ENCODE data around the gene OTOR.
A peak's percentile ranks its signal among the peaks of the same experiment; 100 is the strongest.

Gene OTOR

DNA sequence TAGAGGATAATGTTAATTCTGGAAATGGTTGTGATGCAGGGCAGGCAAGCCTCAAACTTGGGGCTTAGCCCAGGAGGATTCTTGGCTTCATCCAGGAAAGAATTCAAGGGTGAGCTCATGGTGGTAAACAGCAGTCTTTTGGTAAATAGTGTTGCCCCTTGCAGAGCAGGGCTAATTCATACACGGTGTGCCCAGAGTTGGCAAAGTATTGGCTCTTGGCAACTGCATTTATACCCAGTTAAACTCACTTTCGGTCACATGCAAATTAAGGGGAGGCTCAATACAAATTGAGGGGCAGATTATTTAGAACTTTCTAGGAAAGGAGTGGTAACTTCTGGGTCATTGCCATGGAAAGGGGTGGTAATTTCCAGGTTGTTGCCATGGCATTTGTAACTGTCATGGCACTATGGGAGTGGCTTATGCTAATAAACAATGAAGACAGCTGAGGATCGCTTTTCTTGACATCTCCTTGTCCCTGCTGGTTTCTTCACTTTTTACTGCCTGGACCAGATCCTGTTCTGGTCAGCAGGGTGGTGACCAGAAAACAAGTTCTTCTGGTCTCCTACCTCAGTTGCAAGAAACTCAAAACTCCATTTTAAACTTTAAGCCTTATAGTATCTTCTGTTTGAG lies 3.9 kb upstream of the OTOR start:
- TF ChIP-seq POLR2AphosphoS5 (IDR thresholded peaks at IDR 0.05; ENCODE audit: low read depth, low read length) (no peak), POU2F2 (IDR thresholded peaks at IDR 0.05; ENCODE audit: low read depth, low read length) (no peak), PAX5 (IDR thresholded peaks at IDR 0.05; ENCODE audit: insufficient read depth, low read length, severe bottlenecking) (no peak), TAF1 (IDR thresholded peaks at IDR 0.05; ENCODE audit: low read depth, low read length) (no peak), SPI1 (IDR thresholded peaks at IDR 0.05; ENCODE audit: low read depth, low read length) (no peak), POLR2A (IDR thresholded peaks at IDR 0.05; ENCODE audit: low read depth, low read length) (no peak)
- FAIRE-seq (no peak), DNase-seq (ENCODE audit: insufficient read length, low spot score) (no peak)

GRCh38 chr20:16745204-16745603 lies 3.0 kb upstream of the OTOR start:
- TF ChIP-seq POLR2AphosphoS5 (IDR thresholded peaks at IDR 0.05; ENCODE audit: low read depth, low read length): no peak
- no peak for TF ChIP-seq POLR2A (IDR thresholded peaks at IDR 0.05; ENCODE audit: low read depth, low read length)
- TF ChIP-seq TAF1 (IDR thresholded peaks at IDR 0.05; ENCODE audit: low read depth, low read length): no peak
- no peak for TF ChIP-seq SPI1 (IDR thresholded peaks at IDR 0.05; ENCODE audit: low read depth, low read length)
- no peak for TF ChIP-seq PAX5 (IDR thresholded peaks at IDR 0.05; ENCODE audit: insufficient read depth, low read length, severe bottlenecking)
- TF ChIP-seq POU2F2 (IDR thresholded peaks at IDR 0.05; ENCODE audit: low read depth, low read length): no peak
- FAIRE-seq: no peak
- DNase-seq (ENCODE audit: insufficient read length, low spot score): no peak

DNA sequence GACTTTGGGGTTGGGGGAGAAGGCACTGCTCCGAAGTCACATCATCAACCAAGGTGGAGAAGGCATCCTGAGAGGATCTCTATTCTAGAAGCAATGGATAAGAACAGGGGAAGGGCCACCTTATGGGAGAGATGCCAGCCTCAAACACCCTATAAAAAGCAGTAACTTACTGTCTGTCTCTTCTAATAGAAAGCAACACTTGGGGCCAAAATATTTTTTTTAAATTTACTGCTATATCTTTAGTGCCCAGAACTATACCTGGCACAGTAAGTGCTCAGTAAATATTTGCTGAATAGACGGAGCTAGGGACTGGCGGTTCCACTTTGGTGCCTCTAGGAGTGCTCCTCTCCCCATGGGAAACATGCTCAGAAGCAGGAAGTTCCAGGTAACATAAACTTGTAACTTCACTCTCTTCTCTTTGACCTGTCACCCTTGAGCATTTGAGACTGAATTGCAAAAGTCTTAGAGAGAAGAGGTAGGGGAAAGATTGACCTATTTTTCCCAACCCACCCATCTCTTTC lies 807 bp upstream of the OTOR start:
- FAIRE-seq (no peak), DNase-seq (ENCODE audit: insufficient read length, low spot score) (no peak)
- TF ChIP-seq POLR2A (IDR thresholded peaks at IDR 0.05; ENCODE audit: low read depth, low read length): no peak
- TF ChIP-seq SPI1 (IDR thresholded peaks at IDR 0.05; ENCODE audit: low read depth, low read length): no peak
- no peak for TF ChIP-seq TAF1 (IDR thresholded peaks at IDR 0.05; ENCODE audit: low read depth, low read length)
- TF ChIP-seq POLR2AphosphoS5 (IDR thresholded peaks at IDR 0.05; ENCODE audit: low read depth, low read length): no peak
- no peak for TF ChIP-seq PAX5 (IDR thresholded peaks at IDR 0.05; ENCODE audit: insufficient read depth, low read length, severe bottlenecking)
- no peak for TF ChIP-seq POU2F2 (IDR thresholded peaks at IDR 0.05; ENCODE audit: low read depth, low read length)

DNA sequence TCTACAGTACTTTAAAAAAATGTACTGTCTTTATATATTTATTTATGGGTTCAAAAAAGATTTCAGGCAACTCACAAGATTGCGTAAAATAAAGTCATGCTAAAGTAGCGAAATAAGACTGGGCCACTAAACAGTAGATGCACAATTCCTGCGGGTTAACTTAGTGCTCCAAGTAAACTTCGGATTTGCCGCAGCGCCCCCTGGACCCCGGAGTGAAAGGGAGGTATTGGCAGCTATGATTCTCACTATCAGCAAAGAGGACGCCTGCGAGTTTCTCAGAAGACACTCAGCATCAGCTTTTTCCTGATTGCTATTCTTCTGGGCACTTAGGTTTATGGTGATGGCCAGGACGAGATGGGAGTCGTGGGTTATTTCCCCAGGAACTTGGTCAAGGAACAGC lies 1.4 kb downstream of the OTOR start:
- DNase-seq (ENCODE audit: insufficient read length, low spot score) (no peak), FAIRE-seq (no peak)
- TF ChIP-seq POU2F2 (IDR thresholded peaks at IDR 0.05; ENCODE audit: low read depth, low read length) (no peak), SPI1 (IDR thresholded peaks at IDR 0.05; ENCODE audit: low read depth, low read length) (no peak), POLR2A (IDR thresholded peaks at IDR 0.05; ENCODE audit: low read depth, low read length) (no peak), PAX5 (IDR thresholded peaks at IDR 0.05; ENCODE audit: insufficient read depth, low read length, severe bottlenecking) (no peak), POLR2AphosphoS5 (IDR thresholded peaks at IDR 0.05; ENCODE audit: low read depth, low read length) (no peak), TAF1 (IDR thresholded peaks at IDR 0.05; ENCODE audit: low read depth, low read length) (no peak)

GRCh38 chr20:16752082-16752481 lies 3.9 kb downstream of the OTOR start:
- no peak for DNase-seq (ENCODE audit: insufficient read length, low spot score)
- FAIRE-seq: no peak
- TF ChIP-seq PAX5 (IDR thresholded peaks at IDR 0.05; ENCODE audit: insufficient read depth, low read length, severe bottlenecking): no peak
- TF ChIP-seq POU2F2 (IDR thresholded peaks at IDR 0.05; ENCODE audit: low read depth, low read length): no peak
- TF ChIP-seq POLR2AphosphoS5 (IDR thresholded peaks at IDR 0.05; ENCODE audit: low read depth, low read length): no peak
- no peak for TF ChIP-seq POLR2A (IDR thresholded peaks at IDR 0.05; ENCODE audit: low read depth, low read length)
- no peak for TF ChIP-seq TAF1 (IDR thresholded peaks at IDR 0.05; ENCODE audit: low read depth, low read length)
- TF ChIP-seq SPI1 (IDR thresholded peaks at IDR 0.05; ENCODE audit: low read depth, low read length): 0 out of 2 replicates have a peak, but pooled peaks have one; percentile 6

GRCh38 chr20:16752901-16753300 lies 4.7 kb downstream of the OTOR start:
- FAIRE-seq (no peak), DNase-seq (ENCODE audit: insufficient read length, low spot score) (no peak)
- TF ChIP-seq SPI1 (IDR thresholded peaks at IDR 0.05; ENCODE audit: low read depth, low read length): no peak
- TF ChIP-seq POLR2AphosphoS5 (IDR thresholded peaks at IDR 0.05; ENCODE audit: low read depth, low read length): no peak
- no peak for TF ChIP-seq PAX5 (IDR thresholded peaks at IDR 0.05; ENCODE audit: insufficient read depth, low read length, severe bottlenecking)
- TF ChIP-seq TAF1 (IDR thresholded peaks at IDR 0.05; ENCODE audit: low read depth, low read length): no peak
- no peak for TF ChIP-seq POLR2A (IDR thresholded peaks at IDR 0.05; ENCODE audit: low read depth, low read length)
- no peak for TF ChIP-seq POU2F2 (IDR thresholded peaks at IDR 0.05; ENCODE audit: low read depth, low read length)

- DNase-seq (ENCODE audit: insufficient read length, low spot score) (no peak), FAIRE-seq (no peak)
- TF ChIP-seq TAF1 (IDR thresholded peaks at IDR 0.05; ENCODE audit: low read depth, low read length): no peak
These were observed 10.5 kb downstream of the OTOR start for GRCh38 chr20:16758454-16759180.

DNA sequence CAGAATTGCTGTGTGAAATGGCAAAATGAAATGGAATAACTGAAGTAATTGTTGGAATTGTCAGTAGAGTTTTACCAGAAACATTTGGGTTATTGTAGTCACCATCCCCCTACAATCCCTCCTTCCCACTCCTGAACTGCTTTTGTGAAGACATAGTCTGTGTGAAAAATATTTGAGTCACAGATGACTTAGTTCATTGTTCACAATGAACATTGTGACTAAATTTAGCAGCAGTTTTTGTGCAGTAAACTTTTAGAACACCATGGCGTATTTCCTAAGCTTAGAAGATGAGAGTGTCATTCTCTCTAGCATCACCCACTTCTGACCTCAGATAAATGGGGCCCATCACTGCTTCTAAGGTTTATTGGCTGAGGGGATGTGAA lies 11.0 kb downstream of the OTOR start:
- TF ChIP-seq SPI1 (IDR thresholded peaks at IDR 0.05; ENCODE audit: low read depth, low read length) (no peak), TAF1 (IDR thresholded peaks at IDR 0.05; ENCODE audit: low read depth, low read length) (no peak), POLR2A (IDR thresholded peaks at IDR 0.05; ENCODE audit: low read depth, low read length) (no peak), POLR2AphosphoS5 (IDR thresholded peaks at IDR 0.05; ENCODE audit: low read depth, low read length) (no peak)
- FAIRE-seq: no peak
- DNase-seq (ENCODE audit: insufficient read length, low spot score): no peak

GRCh38 chr20:16760431-16761304 lies 12.5 kb downstream of the OTOR start:
- FAIRE-seq (no peak), DNase-seq (ENCODE audit: insufficient read length, low spot score) (no peak)
- TF ChIP-seq POLR2A (IDR thresholded peaks at IDR 0.05; ENCODE audit: low read depth, low read length) (no peak), POLR2AphosphoS5 (IDR thresholded peaks at IDR 0.05; ENCODE audit: low read depth, low read length) (no peak), POU2F2 (IDR thresholded peaks at IDR 0.05; ENCODE audit: low read depth, low read length) (no peak), SPI1 (IDR thresholded peaks at IDR 0.05; ENCODE audit: low read depth, low read length) (no peak), TAF1 (IDR thresholded peaks at IDR 0.05; ENCODE audit: low read depth, low read length) (no peak), PAX5 (IDR thresholded peaks at IDR 0.05; ENCODE audit: insufficient read depth, low read length, severe bottlenecking) (no peak)

All from GM12891 (cell line).